ENCODE results near the gene ACSF2. TPM values are rescaled to one million over a fixed set of nuclear protein-coding genes. Genes with fewer than 3 reads are reported as not detected.

Gene ACSF2
- total and polyA plus RNA-seq, 2 donors (not counting 3 experiments of a cell fraction or from before 2014, with no cell fraction given), result 33.2 to 37.2 TPM

DNA sequence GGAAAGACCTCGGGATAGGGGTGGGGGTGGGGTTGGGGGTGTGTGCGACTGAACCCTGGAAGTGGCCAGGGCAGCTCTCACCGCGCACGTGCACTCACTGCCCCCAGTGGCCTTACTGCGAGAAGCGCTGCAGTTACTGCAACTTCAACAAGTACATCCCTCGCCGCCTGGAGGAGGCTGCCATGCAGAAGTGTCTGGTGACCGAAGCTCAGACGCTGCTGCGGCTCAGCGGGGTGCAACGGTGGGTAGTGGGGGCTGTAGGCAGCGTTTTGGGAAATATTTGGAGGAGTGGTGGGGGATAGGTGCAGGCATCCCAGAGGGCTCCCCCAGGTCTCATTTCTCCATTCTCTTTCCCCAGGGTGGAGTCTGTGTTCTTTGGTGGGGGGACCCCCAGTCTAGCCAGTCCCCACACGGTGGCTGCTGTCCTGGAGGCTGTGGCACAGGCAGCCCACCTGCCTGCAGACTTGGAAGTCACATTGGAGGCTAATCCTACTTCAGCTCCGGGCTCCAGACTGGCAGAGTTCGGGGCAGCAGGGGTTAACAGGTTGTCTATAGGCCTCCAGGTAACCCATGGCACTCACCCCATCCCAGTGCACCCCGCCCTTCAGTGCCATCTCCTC is 53.6 kb downstream of the ACSF2 start:
- FAIRE-seq, result peak; percentile 84
- Histone ChIP-seq H3K9me3 (replicated peaks; ENCODE audit: control insufficient read depth, insufficient read depth, low read length) (no peaks in the 10 kb centered on the region), H3K79me2 (ENCODE audit: control insufficient read depth, insufficient read depth, low read length) (peaks cover 8% of the 10 kb centered on the region), H3K36me3 (ENCODE audit: control insufficient read depth in 2 of 2, extremely low read depth in 1 of 2, insufficient read depth in 2 of 2, low read length in 2 of 2) (peaks cover 2 to 5% of the 10 kb centered on the region in 2 experiments), H3K9me1 (replicated peaks; ENCODE audit: control insufficient read depth, extremely low read depth, insufficient read depth, low read length) (no peaks in the 10 kb centered on the region), H2AFZ (ENCODE audit: low read depth, low read length) (peak overlapping the region; percentile 39), H3K4me3 (replicated peaks in 1 of 3; ENCODE audit: insufficient read depth in 1 of 3, low read depth in 1 of 3, low read length in 3 of 3) (peak overlapping the region; percentile 58 to 85 (median 79)), H3K27me3 (ENCODE audit: control insufficient read depth in 2 of 2, insufficient read depth in 2 of 2, low read length in 2 of 2) (peaks cover 7 to 13% of the 10 kb centered on the region in 2 experiments), H4K20me1 (replicated peaks; ENCODE audit: control insufficient read depth, extremely low read depth, insufficient read depth, low read length) (no peaks in the 10 kb centered on the region), H3K4me1 (ENCODE audit: control insufficient read depth, extremely low read depth, insufficient read depth, low read length) (peaks cover 20% of the 10 kb centered on the region), H3K9ac (replicated peaks; ENCODE audit: extremely low read depth, insufficient read depth, low read length) (peak overlapping the region; percentile 76), H3K27ac (ENCODE audit: insufficient read depth, low read depth, low read length) (no peak overlapping the region), H3K4me2 (ENCODE audit: insufficient read depth, low read length) (peak overlapping the region; percentile 95)
- BruUV-seq (replicated peaks), result no TSS peak
- intact Hi-C loops (cut with micrococcal nuclease) (loop anchor here (1.0 to 5.0 kb wide), 4 partner anchors 53 to 223 kb away; partner anchors contain the start of genes ACSF2 and LRRC59), dilution Hi-C loops (cut with MboI; ENCODE audit: extremely low pct_ligation_motif_present, low sequenced_read_pairs) (no loop called here)
- ChIA-PET CTCF (interaction anchor here (0.6 to 2.4 kb wide), 26 partner anchors 9 to 364 kb away, joined by 3 to 44 read pairs (median 4); partner anchors contain the start of genes CHAD, LRRC59 and XYLT2), POLR2A (interaction anchor here (0.6 to 2.1 kb wide), 2 partner anchors 82 to 736 kb away, joined by 3 to 8 read pairs; partner anchors contain the start of gene LRRC59)
- peak; percentile 72 for DNase-seq (ENCODE audit: low read depth, low spot score)
- TF ChIP-seq POLR2AphosphoS5 (IDR thresholded peaks at IDR 0.05; ENCODE audit: insufficient read depth, low read depth, low read length) (peak; percentile 25), GATA2 (IDR thresholded peaks at IDR 0.05; ENCODE audit: insufficient read depth, insufficient read length, low read depth, low read length) (no peak), MYC (IDR thresholded peaks at IDR 0.05; ENCODE audit: low read depth, low read length) (peak; percentile 93), MAX (IDR thresholded peaks at IDR 0.05; ENCODE audit: insufficient read depth, insufficient read length) (peak; percentile 92), POLR2A (IDR thresholded peaks at IDR 0.05; ENCODE audit: low read depth, low read length) (no peak), EZH2 (IDR thresholded peaks at IDR 0.05; ENCODE audit: borderline replicate concordance, low read depth, low read length, severe bottlenecking) (no peak), FOS (IDR thresholded peaks at IDR 0.05; ENCODE audit: borderline replicate concordance, insufficient read depth, low read length) (no peak), JUN (IDR thresholded peaks at IDR 0.05; ENCODE audit: borderline replicate concordance, insufficient read depth, insufficient read length, low read depth) (no peak)
- TF ChIP-seq, protein P1, sequence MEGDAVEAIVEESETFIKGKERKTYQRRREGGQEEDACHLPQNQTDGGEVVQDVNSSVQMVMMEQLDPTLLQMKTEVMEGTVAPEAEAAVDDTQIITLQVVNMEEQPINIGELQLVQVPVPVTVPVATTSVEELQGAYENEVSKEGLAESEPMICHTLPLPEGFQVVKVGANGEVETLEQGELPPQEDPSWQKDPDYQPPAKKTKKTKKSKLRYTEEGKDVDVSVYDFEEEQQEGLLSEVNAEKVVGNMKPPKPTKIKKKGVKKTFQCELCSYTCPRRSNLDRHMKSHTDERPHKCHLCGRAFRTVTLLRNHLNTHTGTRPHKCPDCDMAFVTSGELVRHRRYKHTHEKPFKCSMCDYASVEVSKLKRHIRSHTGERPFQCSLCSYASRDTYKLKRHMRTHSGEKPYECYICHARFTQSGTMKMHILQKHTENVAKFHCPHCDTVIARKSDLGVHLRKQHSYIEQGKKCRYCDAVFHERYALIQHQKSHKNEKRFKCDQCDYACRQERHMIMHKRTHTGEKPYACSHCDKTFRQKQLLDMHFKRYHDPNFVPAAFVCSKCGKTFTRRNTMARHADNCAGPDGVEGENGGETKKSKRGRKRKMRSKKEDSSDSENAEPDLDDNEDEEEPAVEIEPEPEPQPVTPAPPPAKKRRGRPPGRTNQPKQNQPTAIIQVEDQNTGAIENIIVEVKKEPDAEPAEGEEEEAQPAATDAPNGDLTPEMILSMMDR (IDR thresholded peaks at IDR 0.05; ENCODE audit: extremely low read depth in 1 of 2, insufficient read depth in 1 of 2, low read depth in 1 of 2, low read length in 2 of 2), result peak; percentile 28 to 82

Measured in endothelial cell of umbilical vein (primary cell).